Psoas muscle (tissue), 8 donors: ENCODE measurements around the gene ARHGEF28. TPM values are rescaled to one million over a fixed set of nuclear protein-coding genes. Genes with fewer than 3 reads are reported as not detected.

Experiments used
- ATAC-seq, 4 donors: fragments of 200-7000 bp; cut with Tn5 transposase; one replicate each; pipeline ENCODE4 v1.9.1; 2020; ENCODE audit warnings: moderate library complexity in 3 of 4, mild to moderate bottlenecking in 2 of 4
- DNase-seq, 2 donors: peaks; one replicate each; pipeline ENCODE4 v3.0.0-alpha.2; 2020
- H3K27ac ChIP-seq: fragments of 200-600 bp; one replicate; pipeline ENCODE4 v1.8.0; 2022
- H3K27me3 ChIP-seq, 3 donors: fragments of 200-600 bp in 1 of 3; one replicate each; pipeline versions ENCODE4 v1.6.1 to v1.8.0; 2013 to 2022; ENCODE audit warnings: low read length in 2 of 3, mild to moderate bottlenecking in 2 of 3, moderate library complexity in 1 of 3; ENCODE audit not compliant: insufficient read depth in 3 of 3
- H3K36me3 ChIP-seq, 2 donors: fragments of 200-600 bp in 1 of 2; one replicate each; pipeline versions ENCODE4 v1.6.1 to v1.8.0; 2013 to 2022; ENCODE audit warnings: low read depth in 1 of 2, mild to moderate bottlenecking in 1 of 2, moderate library complexity in 1 of 2; ENCODE audit not compliant: insufficient read depth in 1 of 2
- H3K4me1 ChIP-seq: fragments of 200-600 bp; one replicate; pipeline ENCODE4 v1.8.0; 2022
- H3K4me3 ChIP-seq: fragments of 200-600 bp; one replicate; pipeline ENCODE4 v1.8.0; 2022; ENCODE audit warnings: mild to moderate bottlenecking
- H3K9me3 ChIP-seq: fragments of 200-600 bp; one replicate; pipeline ENCODE4 v1.8.0; 2022
- CTCF ChIP-seq: fragments of 200-600 bp; IDR thresholded peaks from one replicate; pipeline ENCODE4 v1.8.0; 2022; ENCODE audit warnings: antibody characterized with exemption
- WGBS, 3 donors: extraction: QIAGEN DNeasy Blood & Tissue Kit; methylation state at CpG; one replicate each; pipeline versions ENCODE4 v1.1.6 to v1.1.7; 2013; 5-methylcytosine and 5-hydroxymethylcytosine counted together
- intact Hi-C, 2 donors: fragments of 100-400 bp; cut with DNase I; formaldehyde crosslinking; loops; one replicate each; pipeline versions ENCODE4 v1.11.0 to v1.14.2; 2022
- polyA plus RNA-seq, 3 donors: library from polyadenylated mRNA; stranded (reverse); fragments of 200-250 nt; gene quantifications; one replicate each; pipeline ENCODE4 v1.2.3, GENCODE V29; 2013
- total RNA-seq, 4 donors: library from RNA; stranded (reverse); fragmentation: NEBNext Ultra II Directional in 2 of 4; extraction: Animal tissue kit (Norgen Biotek cat#: 25700) in 2 of 4; gene quantifications; one replicate each; pipeline versions ENCODE4 v1.2.1 to v1.2.4, GENCODE V29; 2021 to 2023
- donor health status: healthy with polysubstance abuse.
- donor health status: DM: no; HTN: no; CAD: no; lungs with moderate emphysema.
- donor health status: Bipolar disorder and iron deficiency.
- donor health status: healthy.
- donor health status: DM: yes; HTN: yes; CAD: no.
- donor health status: DM: no; HTN: no; CAD: no.
- donor health status: DM: no; HTN: no; CAD: no.
- donor health status: DM: yes; HTN: yes; CAD: no.

The ARHGEF28 gene
- total and polyA plus RNA-seq, 7 donors, result 0.39 to 1.3 (median 1.00) TPM

GRCh38 chr5:73830646-73831045 is 204.7 kb downstream of the ARHGEF28 start:
- Histone ChIP-seq H3K9me3 (no peaks in the 10 kb centered on the region), H3K4me1 (no peaks in the 10 kb centered on the region), H3K27me3 (no peaks in the 10 kb centered on the region), H3K36me3 (no peaks in the 10 kb centered on the region), H3K27ac (no peak overlapping the region), H3K4me3 (no peak overlapping the region)
- ATAC-seq, result no peak
- DNase-seq, result no peak
- intact Hi-C loops, result no loop called here
- 88 to 97% (median 90%) methylated on average over 1 of the region's 1 CpG for WGBS, 3 donors
- TF ChIP-seq CTCF, result no peak

GRCh38 chr5:73831066-73831465 is 205.1 kb downstream of the ARHGEF28 start:
- Histone ChIP-seq H3K27ac (no peak overlapping the region), H3K4me3 (no peak overlapping the region), H3K36me3 (no peaks in the 10 kb centered on the region), H3K27me3 (no peaks in the 10 kb centered on the region), H3K4me1 (no peaks in the 10 kb centered on the region), H3K9me3 (no peaks in the 10 kb centered on the region)
- WGBS, 3 donors, result 54 to 80% (median 76%) methylated on average over 3 of the region's 3 CpGs
- ATAC-seq (no peak), DNase-seq (no peak)
- intact Hi-C loops, result no loop called here
- no peak for TF ChIP-seq CTCF

GRCh38 chr5:73834693-73835092 is 208.7 kb downstream of the ARHGEF28 start:
- Histone ChIP-seq H3K9me3 (peaks cover 9% of the 10 kb centered on the region), H3K4me3 (no peak overlapping the region), H3K4me1 (no peaks in the 10 kb centered on the region), H3K27ac (no peak overlapping the region), H3K27me3 (no peaks in the 10 kb centered on the region), H3K36me3 (no peaks in the 10 kb centered on the region)
- DNase-seq, result no peak
- TF ChIP-seq CTCF, result no peak
- no peak for ATAC-seq
- WGBS, 3 donors, result 82 to 100% (median 86%) methylated on average over 2 of the region's 2 CpGs
- intact Hi-C loops, result no loop called here

DNA sequence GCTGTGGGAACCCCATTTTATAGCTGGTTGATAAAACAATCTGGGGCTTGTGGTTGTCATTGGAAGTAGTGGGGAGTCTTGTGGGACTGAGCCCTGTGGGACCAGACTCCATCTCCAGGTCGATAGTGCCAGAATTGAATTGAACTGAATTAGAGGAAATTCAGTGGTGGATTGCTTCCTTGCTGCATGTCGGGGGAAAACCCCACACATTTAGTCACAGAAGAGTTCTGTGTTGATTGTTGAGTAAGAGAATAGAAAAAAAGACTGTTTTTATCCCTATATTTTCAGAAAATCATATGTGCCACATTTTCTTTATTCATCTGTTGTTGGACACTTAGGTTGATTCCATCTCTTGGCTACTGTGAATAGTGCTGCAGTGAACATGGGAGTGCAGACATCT is 209.7 kb downstream of the ARHGEF28 start:
- TF ChIP-seq CTCF, result no peak
- Histone ChIP-seq H3K27me3 (no peaks in the 10 kb centered on the region), H3K27ac (no peak overlapping the region), H3K4me1 (no peaks in the 10 kb centered on the region), H3K36me3 (no peaks in the 10 kb centered on the region), H3K4me3 (no peak overlapping the region), H3K9me3 (peaks cover 9% of the 10 kb centered on the region)
- WGBS, 3 donors, result 55 to 67% (median 65%) methylated on average over 2 of the region's 2 CpGs
- intact Hi-C loops, result no loop called here
- ATAC-seq (no peak), DNase-seq (no peak)

GRCh38 chr5:73836607-73837006 is 210.6 kb downstream of the ARHGEF28 start:
- no peak for DNase-seq
- Histone ChIP-seq H3K9me3 (peaks cover 9% of the 10 kb centered on the region), H3K27me3 (no peaks in the 10 kb centered on the region), H3K36me3 (no peaks in the 10 kb centered on the region), H3K4me3 (no peak overlapping the region), H3K4me1 (no peaks in the 10 kb centered on the region), H3K27ac (no peak overlapping the region)
- no peak for TF ChIP-seq CTCF
- no peak for ATAC-seq
- intact Hi-C loops, result no loop called here
